HG03060 (cell line): ENCODE data around the gene IL32.

Experiments used
- ATAC-seq: cut with Tn5 transposase; IDR thresholded peaks from one replicate; pipeline ENCODE4 v1.9.1; 2021; ENCODE audit warnings: low read depth, moderate number of reproducible peaks; ENCODE audit not compliant: unreplicated experiment

The IL32 gene

DNA sequence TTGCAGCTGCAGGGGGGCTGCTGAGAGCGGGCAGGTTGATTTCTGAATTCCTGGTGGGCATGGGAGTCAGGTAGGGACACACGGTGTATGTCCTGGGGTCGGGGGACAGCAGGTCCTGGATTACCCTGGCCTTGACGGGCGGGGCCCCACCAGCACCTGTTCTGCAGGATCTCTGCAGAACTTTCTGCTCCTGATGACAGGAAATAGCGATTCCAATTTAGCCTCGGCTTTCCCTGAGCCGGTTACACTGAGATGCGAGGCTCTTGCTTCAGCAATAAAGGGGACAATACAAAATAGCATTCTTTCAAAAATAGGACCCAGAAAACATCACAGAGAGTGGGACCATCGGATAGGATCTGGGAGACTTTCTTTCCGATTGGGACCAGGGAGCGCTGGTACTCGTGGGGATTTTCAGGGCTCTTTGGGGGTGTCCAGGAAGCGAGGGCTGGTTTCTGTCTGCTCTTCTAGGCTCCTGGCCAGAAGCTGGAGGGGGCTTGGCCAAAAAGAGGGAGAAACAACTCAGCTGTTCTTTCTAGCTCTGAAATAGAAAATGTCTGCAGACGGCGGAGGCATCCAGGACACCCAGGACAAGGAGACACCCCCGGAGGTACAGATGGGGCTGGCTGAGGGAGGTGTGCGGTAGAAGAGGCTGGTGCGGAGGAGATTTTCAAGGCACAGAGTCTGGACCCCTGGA, 47.6 kb downstream of the IL32 start:
- ATAC-seq, result no peak

GRCh38 chr16:3113765-3114479, 48.5 kb downstream of the IL32 start:
- ATAC-seq, result no peak

DNA sequence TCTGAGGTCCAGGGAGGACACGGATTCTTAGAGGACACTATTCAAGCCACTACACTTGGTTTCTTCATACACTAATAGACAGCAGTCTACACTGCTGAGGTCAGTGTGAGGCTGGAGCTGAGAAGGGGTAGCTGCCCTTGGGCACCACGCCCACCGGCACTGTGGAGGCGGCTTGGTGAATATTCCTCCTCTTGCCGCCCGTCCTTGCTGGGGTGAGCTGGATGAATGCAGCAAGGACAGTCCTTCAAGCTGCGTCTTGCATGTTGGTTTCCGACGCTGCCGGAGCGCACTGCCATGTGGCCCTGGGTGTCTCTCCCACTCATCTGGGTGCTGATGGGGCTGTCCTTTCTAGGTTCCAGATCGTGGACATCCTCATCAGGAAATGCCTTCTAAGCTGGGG, 49.6 kb downstream of the IL32 start:
- no peak for ATAC-seq

- ATAC-seq, result no peak
Observed at GRCh38 chr16:3115561-3115960, 50.1 kb downstream of the IL32 start.

- no peak for ATAC-seq
Observed at GRCh38 chr16:3118204-3118790, 52.9 kb downstream of the IL32 start.

DNA sequence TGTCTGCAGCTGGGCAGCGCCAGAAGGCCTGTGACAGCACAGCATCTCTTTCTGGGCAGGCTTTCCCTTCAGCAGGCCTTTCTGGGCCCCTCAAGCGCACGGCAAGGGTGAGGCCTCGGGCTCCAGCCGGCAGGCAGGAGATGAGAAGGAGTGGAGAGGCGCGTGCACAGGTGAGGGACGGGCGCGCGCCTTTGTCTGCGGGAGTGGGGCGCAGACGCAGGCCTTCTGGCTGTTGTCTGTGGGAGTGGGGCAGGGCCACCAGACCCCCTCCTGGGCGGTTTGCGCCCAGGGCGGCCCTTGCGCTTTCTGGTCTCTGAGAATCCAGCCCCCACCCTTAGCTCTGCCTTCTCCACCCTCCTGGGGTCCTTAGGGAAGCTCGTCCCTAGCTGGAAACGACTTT, 53.4 kb downstream of the IL32 start:
- no peak for ATAC-seq
